Activated naive CD8-positive, alpha-beta T cell (primary cell): ENCODE measurements around the gene MYH7B.

Experiments used
- H3K27ac Mint-ChIP-seq: one replicate; pipeline ENCODE4 v1.8.0; 2021; ENCODE audit warnings: mixed read lengths
- H3K27me3 Mint-ChIP-seq: one replicate; pipeline ENCODE4 v1.8.0; 2021; ENCODE audit warnings: mixed read lengths
- H3K36me3 Mint-ChIP-seq: one replicate; pipeline ENCODE4 v1.8.0; 2021; ENCODE audit warnings: mixed read lengths
- H3K4me1 Mint-ChIP-seq: one replicate; pipeline ENCODE4 v1.8.0; 2021; ENCODE audit warnings: low read depth, mixed read lengths
- H3K4me3 Mint-ChIP-seq: one replicate; pipeline ENCODE4 v1.8.0; 2021; ENCODE audit warnings: mild to moderate bottlenecking, mixed read lengths
- H3K9me3 Mint-ChIP-seq: one replicate; pipeline ENCODE4 v1.8.0; 2021; ENCODE audit warnings: low read depth, mixed read lengths

The MYH7B gene

DNA sequence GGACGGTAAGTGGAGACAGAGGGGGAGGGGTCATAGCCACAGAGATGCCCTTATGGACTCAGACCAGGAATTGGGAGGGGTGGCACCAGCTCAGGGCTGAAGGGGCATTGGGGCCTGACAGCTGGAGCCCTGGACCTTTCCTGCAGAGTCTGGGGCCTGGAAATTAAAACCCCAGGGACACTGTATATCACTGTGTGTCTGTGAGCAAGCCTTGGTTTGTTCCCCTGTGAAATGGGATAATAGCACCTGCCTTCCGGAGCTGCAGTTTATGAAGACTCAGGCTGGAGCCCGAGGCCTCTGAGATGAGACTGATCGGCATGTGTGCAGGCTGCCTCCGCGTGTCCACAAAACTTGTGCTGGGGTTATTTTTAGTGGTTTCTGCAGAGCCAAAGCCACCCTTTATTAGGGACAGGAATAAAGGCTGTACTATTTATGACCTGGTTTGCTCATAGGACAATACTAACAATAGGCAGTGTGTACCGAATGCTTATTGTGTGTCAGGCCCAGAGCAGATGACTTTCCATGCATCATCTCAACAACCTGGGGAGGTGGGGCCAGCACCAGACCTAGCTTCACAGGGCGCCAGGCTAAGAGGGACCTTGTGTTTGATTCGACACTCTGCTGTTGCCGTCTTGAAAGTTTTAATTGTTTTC is 22.6 kb downstream of the MYH7B start:
- Mint-ChIP-seq H3K4me1 (no peaks in the 10 kb centered on the region), H3K9me3 (no peaks in the 10 kb centered on the region), H3K27ac (no peak overlapping the region), H3K4me3 (no peak overlapping the region), H3K36me3 (no peaks in the 10 kb centered on the region), H3K27me3 (peaks cover 6% of the 10 kb centered on the region)

DNA sequence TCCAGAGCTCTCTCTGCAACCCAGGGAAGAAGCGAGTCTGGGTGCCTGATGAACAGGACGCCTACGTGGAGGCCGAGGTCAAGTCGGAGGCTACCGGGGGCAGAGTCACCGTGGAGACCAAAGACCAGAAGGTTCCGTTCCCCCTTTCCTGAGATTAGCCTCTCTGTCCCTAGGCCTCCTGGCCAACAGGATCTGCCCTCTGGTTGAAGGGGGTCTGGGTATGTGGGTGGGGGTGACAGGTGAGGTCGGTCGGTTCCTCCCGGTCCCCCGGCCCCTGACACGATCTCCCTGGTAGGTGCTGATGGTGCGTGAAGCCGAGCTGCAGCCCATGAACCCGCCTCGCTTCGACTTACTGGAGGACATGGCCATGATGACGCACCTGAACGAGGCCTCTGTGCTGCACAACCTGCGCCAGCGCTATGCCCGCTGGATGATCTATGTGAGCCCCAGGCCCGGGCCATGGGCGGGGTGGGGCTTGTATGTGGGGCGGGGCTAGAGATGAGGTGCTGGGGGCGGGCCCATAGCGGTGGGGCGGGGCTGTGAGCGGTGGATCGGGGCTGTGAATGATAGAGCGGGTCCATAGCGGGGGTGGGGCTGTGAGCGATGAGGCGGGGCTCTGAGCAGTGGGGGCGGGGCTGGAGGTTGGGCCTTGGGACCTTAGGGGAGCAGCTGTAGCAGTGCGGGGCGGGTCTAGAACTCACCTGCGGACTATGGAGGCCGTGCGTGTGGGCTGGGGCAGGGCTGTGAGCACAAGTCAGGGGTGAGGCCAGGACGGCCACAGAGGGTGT is 23.9 kb downstream of the MYH7B start:
- no peak overlapping the region for H3K27ac Mint-ChIP-seq
- peaks cover 7% of the 10 kb centered on the region for H3K27me3 Mint-ChIP-seq
- H3K4me3 Mint-ChIP-seq, result no peak overlapping the region
- no peaks in the 10 kb centered on the region for H3K4me1 Mint-ChIP-seq
- no peaks in the 10 kb centered on the region for H3K9me3 Mint-ChIP-seq
- no peaks in the 10 kb centered on the region for H3K36me3 Mint-ChIP-seq

DNA sequence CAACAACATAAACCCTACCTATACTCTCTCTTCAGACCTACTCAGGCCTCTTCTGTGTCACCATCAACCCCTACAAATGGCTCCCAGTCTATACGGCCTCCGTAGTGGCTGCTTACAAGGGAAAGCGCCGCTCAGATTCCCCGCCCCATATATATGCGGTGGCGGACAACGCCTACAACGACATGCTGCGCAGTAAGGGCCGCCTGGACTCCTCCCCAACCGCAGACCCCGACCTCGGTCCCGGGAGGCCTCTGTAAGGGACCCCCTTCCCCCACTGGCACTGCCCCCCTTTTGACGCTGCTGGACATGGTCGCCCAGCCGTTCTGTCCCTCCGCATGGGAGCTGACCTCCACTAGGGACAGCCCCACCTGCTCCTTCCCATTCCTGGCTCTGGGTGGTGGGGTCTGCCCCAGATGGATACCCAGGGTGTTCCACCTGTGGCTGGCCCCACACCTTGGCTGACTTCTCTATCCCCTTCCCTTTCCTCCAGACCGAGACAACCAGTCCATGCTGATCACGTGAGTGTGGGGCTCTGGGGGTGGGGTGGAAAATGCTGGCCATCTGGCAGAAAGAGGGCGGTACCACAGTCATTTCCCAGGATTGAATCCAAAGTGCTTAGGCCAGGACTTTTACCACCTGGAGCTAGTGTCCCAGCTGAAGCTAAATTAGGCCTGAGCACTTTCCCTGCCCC is 25.0 kb downstream of the MYH7B start:
- H3K27ac Mint-ChIP-seq, result no peak overlapping the region
- peaks cover 7% of the 10 kb centered on the region for H3K27me3 Mint-ChIP-seq
- no peak overlapping the region for H3K4me3 Mint-ChIP-seq
- no peaks in the 10 kb centered on the region for H3K4me1 Mint-ChIP-seq
- H3K9me3 Mint-ChIP-seq, result no peaks in the 10 kb centered on the region
- H3K36me3 Mint-ChIP-seq, result no peaks in the 10 kb centered on the region

DNA sequence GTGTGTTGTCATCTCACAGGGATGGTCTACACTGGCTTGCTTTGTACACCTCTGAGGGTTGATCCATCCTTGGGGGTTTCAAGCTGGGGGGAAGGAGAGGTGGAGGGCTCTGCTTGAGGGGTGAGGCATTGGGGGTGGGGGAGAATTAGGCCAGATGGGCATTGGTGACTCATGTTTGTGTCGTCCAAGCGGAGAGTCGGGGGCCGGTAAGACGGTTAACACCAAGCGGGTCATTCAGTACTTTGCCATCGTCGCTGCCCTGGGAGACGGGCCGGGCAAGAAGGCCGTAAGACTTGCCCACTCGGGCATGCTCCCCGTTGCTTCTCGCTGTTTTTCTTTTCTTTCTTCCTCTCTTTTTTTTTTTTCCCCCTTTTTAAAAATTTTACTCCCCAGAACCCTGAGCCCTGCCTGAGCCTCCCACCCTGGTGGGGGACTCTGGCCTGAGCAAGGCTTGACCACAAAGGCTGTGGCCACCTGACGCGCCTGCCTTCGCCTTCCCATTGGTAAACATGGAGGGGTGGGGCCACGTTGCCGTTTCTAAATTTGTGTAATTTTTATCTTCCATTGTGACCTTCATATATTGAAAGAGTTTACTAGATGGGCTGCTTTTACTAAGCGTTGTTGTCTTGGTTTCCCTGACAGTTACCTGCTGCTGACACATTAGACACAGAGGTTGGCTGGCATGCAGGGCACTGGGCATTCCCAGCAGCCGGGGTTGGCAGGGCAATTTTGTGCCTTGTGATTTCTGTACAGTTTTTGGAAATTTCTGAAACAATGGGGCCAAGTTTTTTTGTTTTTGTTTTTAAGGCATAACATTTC is 26.8 kb downstream of the MYH7B start:
- Mint-ChIP-seq H3K27me3 (peaks cover 4% of the 10 kb centered on the region), H3K27ac (no peak overlapping the region), H3K36me3 (no peaks in the 10 kb centered on the region), H3K9me3 (no peaks in the 10 kb centered on the region), H3K4me1 (no peaks in the 10 kb centered on the region), H3K4me3 (no peak overlapping the region)

DNA sequence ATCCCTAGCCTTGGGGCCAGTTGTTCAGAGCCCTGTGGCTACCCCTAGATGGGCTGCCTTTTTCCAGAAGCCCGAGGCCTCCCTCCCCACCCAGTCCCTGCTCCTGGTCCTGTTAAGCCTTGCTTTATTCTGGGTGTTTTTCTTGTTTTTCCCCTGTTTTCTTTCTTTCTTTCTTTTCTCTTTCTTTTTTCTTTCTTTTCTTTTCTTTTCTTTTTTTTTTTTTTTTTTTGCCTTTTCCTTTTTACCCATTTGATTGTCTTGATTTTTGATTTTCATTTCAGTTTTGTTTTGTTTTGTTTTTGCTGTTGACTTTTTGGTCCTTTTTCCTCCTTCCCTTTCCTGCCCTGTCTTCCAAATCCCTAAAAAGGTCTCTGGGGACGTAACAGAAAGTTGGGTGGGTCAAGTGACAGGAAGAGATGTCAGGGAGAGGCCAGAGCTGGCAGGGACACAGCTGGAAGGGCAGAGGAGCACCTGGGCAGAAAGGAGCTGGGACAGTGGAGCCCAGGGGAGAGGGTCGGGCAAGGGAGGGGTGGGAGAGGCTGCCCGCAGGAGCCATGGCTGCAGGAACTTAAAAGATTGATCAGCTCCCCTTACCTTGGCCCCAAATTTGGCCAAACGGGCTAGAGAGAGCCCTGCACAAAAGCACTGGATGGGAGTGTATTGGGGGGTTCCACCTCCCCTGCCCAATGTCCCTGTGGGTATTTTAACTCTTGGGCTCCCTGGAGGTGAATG is 27.6 kb downstream of the MYH7B start:
- peaks cover 4% of the 10 kb centered on the region for H3K27me3 Mint-ChIP-seq
- H3K4me3 Mint-ChIP-seq, result no peak overlapping the region
- H3K27ac Mint-ChIP-seq, result no peak overlapping the region
- H3K4me1 Mint-ChIP-seq, result no peaks in the 10 kb centered on the region
- H3K9me3 Mint-ChIP-seq, result no peaks in the 10 kb centered on the region
- H3K36me3 Mint-ChIP-seq, result no peaks in the 10 kb centered on the region

DNA sequence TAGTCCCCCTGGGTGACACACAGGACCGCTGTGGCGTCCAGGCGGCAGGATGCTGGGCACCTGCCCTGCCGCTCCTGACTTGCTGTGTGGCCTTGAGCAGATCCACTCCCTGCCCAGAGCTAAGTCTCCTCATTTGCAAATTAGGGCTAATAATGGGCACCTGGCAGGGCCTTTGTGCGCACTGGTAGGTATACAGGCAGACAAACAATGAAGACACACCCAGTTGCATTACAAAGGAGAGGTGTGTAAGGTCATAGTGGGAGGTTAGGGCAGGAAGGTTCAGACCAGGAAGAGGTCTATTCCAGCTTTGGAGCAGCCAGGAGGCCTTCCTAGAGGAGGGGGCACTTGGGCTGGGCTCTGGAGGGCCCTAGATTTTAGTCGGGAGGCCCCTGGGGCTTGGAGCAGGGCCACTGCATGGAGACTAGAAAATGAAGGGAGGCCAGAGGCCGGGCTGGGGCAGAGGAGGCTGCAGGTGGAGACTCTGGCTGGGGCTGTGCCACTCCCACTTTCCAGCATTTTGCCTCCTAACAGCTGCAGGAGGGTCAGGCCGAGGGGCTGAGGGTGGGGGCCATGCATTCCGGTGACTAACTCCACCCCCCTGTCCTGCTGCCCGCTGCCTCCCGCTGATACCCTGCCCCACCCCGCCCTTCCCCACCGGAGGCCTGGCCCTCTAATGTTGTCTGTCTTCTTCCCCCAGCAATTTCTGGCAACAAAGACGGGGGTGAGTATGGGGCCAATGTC is 28.5 kb downstream of the MYH7B start:
- peaks cover 4% of the 10 kb centered on the region for H3K27me3 Mint-ChIP-seq
- no peak overlapping the region for H3K4me3 Mint-ChIP-seq
- no peaks in the 10 kb centered on the region for H3K36me3 Mint-ChIP-seq
- no peaks in the 10 kb centered on the region for H3K4me1 Mint-ChIP-seq
- no peaks in the 10 kb centered on the region for H3K9me3 Mint-ChIP-seq
- H3K27ac Mint-ChIP-seq, result no peak overlapping the region

DNA sequence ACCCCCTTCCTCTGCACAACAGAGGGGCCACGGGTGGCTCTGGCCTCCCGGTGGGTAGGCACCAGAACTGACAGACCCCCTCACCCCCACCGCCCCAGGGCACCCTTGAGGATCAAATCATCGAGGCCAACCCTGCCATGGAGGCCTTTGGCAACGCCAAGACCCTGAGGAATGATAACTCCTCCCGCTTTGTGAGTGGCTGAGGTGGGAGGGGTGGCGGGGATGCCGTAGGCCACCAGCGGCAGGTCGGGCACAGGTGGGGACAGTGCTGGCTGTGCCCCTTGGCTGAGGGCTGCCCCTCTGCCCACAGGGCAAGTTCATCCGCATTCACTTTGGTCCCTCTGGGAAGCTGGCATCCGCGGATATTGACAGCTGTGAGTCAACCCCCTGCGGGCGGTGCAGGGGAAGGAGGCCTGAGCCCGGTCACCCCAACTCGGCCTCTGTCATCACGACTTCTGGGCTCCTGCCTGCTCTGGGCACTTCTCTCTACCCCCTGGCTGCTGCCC is 29.1 kb downstream of the MYH7B start:
- no peaks in the 10 kb centered on the region for H3K4me1 Mint-ChIP-seq

DNA sequence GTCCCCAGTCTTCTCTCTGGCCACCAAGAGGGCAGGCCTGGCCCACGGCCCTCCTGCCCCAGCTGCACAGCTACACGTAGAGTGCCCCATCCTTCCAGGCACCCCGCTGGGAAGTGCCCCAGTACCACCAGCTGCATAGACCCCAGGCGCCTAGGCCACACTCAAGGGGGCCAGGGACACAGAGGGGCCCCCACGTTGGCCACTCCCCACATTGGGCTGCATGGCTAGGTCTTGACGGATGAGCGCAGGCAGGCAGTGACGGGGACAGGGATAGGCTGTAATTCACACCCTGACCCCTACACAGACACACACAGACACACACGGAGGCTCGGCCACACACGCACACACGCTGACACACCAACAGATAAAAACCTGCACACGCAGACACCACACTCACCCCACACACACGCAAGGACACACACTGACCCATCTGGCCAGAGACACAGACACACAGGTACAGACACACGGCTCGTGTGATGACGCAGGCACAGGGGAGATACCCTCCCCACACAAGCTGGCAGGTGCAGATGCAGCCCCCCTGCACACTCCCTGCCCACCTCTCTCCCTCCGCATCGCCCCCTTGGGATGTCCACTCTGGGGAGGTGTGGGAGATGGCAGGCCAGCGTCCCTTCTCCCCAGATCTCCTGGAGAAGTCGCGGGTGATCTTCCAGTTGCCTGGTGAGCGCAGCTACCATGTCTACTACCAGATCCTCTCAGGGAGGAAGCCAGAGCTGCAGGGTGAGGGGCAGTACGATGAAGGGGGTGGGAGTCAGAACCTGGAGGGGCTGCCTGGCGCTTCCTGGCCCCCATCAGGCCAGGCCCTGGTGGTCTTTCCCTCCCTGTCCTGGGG is 30.0 kb downstream of the MYH7B start:
- peaks cover 4% of the 10 kb centered on the region for H3K27me3 Mint-ChIP-seq
- no peaks in the 10 kb centered on the region for H3K36me3 Mint-ChIP-seq
- no peaks in the 10 kb centered on the region for H3K9me3 Mint-ChIP-seq
- H3K4me3 Mint-ChIP-seq, result no peak overlapping the region
- H3K4me1 Mint-ChIP-seq, result no peaks in the 10 kb centered on the region
- no peak overlapping the region for H3K27ac Mint-ChIP-seq

More for the DNA sequence above, 29.1 kb downstream of the MYH7B start:
- H3K27me3 Mint-ChIP-seq, result peaks cover 4% of the 10 kb centered on the region
- no peak overlapping the region for H3K27ac Mint-ChIP-seq
- no peak overlapping the region for H3K4me3 Mint-ChIP-seq
- H3K9me3 Mint-ChIP-seq, result no peaks in the 10 kb centered on the region
- no peaks in the 10 kb centered on the region for H3K36me3 Mint-ChIP-seq

DNA sequence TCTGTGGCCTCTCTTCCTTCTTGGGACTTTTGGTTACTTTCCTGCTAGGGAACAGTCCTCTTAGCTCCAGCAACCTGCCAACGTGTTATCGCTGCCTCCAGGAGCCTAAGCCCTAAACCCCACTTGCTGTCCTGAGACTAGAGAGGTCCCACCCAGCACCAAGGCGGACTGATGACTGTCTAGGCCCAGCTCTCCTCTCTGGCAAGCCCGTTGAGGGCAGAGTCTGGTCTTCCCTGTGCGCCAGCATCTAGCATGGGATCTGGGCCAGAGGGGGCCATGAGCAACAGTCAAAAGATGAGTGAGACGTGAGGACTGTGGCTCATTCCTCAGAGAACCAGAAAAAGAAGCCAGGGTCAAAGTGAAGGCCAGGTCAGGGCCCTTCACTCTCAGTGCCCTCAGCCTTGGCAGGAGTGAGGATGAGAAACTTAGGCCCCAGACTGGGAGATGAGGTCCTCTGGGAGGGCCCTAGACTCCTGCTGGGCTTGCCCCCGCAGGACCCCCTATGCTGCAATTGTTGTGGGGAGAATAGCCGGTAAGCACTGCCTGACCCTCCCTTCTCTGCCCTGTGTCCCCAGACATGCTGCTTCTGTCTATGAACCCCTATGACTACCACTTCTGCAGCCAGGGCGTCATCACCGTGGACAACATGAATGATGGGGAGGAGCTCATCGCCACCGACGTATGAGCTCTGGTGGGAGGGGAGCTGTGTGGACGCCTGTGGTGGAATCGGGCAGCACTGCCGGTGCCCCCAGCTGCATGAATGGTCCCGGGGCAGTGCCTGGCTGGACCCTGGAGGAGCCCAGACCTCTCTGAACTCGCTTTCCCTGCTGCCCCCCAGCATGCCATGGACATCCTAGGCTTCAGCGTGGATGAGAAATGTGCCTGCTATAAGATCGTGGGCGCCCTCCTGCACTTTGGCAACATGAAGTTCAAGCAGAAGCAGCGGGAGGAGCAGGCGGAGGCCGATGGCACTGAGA is 30.9 kb downstream of the MYH7B start:
- Mint-ChIP-seq H3K9me3 (no peaks in the 10 kb centered on the region), H3K4me3 (no peak overlapping the region), H3K27me3 (peaks cover 4% of the 10 kb centered on the region), H3K4me1 (no peaks in the 10 kb centered on the region), H3K36me3 (no peaks in the 10 kb centered on the region), H3K27ac (no peak overlapping the region)

DNA sequence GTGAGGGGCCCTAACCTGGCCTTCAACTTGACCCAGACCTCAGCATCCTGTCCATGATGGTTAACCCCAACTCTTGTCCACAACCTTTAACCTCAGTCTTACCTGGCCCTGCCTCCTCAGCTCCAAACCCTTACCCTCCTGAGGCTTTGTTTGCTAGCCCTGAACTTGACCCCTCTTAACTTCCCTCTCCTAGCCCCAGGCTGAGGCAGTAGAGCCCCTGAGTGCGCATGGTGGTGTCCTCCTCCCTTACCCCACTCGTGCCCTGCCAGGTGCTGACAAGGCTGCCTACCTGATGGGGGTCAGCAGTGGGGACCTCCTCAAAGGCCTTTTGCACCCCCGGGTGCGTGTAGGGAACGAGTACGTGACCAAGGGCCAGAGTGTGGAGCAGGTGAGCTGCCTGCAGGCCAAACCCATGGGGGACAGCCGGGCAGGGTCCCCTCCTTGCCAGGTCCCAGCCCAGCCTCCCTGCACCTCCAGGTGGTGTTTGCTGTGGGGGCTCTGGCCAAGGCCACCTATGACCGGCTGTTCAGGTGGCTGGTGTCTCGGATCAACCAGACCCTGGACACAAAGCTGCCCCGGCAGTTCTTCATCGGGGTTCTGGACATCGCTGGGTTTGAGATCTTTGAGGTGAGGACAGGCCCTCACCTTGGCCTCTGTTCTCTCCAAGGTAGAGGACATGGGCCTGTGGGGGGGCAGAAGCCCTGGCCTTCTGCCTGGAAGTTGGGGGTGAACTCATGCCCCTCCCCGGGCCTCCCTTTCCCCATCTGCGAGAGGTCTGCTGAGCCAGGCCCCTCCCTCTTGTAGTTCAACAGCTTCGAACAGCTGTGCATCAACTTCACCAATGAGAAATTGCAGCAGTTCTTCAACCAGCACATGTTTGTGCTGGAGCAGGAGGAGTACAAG is 31.9 kb downstream of the MYH7B start:
- Mint-ChIP-seq H3K36me3 (no peaks in the 10 kb centered on the region), H3K27me3 (peaks cover 4% of the 10 kb centered on the region), H3K4me3 (no peak overlapping the region), H3K9me3 (no peaks in the 10 kb centered on the region), H3K4me1 (no peaks in the 10 kb centered on the region), H3K27ac (no peak overlapping the region)

DNA sequence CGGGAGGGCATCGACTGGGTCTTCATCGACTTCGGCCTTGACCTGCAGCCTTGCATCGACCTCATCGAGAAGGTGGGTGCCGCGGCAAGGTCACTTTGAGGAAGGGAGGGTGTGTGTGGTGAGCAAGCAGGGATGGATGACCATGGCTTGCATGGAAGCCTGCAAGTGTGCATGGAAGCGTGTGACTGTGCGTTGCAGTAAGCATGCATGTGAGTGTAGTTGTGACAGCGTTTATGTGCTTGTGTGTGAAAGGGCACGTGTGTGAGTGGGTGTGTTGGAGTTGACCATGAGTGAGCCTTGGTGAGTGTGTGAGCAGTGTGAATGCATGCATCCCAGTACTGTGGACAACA is 32.5 kb downstream of the MYH7B start:
- Mint-ChIP-seq H3K36me3 (no peaks in the 10 kb centered on the region), H3K27me3 (peaks cover 2% of the 10 kb centered on the region), H3K4me1 (no peaks in the 10 kb centered on the region), H3K4me3 (no peak overlapping the region), H3K27ac (no peak overlapping the region), H3K9me3 (no peaks in the 10 kb centered on the region)
